LoVo (cell line): ENCODE data around the gene RAB11FIP4.

Source experiments
- DNase-seq: peaks from one replicate; pipeline ENCODE4 v3.0.0-alpha.2; 2016; ENCODE audit warnings: low spot score

Gene RAB11FIP4

GRCh38 chr17:31387438-31387837 is 4.0 kb upstream of the RAB11FIP4 start:
- DNase-seq: no peak

GRCh38 chr17:31388351-31388750 is 3.1 kb upstream of the RAB11FIP4 start:
- no peak for DNase-seq

GRCh38 chr17:31388770-31389656 is 2.5 kb upstream of the RAB11FIP4 start:
- no peak for DNase-seq

GRCh38 chr17:31389657-31390381 is 1.7 kb upstream of the RAB11FIP4 start:
- no peak for DNase-seq

DNA sequence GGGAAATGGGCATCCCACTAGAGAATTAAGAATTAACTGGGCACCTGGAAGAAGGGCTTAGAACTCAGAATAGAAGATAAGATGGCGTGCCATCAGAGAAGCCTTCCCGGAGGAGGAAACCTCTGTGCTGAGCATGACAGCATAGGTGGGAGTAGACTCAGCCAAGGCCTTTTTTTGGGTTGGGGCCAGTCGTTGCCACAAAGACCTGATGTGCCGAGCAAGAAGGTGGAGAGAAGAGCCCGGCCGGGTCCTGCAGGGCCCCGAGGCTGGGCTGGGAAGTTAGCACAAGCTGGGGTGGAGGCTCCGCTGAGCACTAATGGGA is 1.1 kb upstream of the RAB11FIP4 start:
- no peak for DNase-seq

DNA sequence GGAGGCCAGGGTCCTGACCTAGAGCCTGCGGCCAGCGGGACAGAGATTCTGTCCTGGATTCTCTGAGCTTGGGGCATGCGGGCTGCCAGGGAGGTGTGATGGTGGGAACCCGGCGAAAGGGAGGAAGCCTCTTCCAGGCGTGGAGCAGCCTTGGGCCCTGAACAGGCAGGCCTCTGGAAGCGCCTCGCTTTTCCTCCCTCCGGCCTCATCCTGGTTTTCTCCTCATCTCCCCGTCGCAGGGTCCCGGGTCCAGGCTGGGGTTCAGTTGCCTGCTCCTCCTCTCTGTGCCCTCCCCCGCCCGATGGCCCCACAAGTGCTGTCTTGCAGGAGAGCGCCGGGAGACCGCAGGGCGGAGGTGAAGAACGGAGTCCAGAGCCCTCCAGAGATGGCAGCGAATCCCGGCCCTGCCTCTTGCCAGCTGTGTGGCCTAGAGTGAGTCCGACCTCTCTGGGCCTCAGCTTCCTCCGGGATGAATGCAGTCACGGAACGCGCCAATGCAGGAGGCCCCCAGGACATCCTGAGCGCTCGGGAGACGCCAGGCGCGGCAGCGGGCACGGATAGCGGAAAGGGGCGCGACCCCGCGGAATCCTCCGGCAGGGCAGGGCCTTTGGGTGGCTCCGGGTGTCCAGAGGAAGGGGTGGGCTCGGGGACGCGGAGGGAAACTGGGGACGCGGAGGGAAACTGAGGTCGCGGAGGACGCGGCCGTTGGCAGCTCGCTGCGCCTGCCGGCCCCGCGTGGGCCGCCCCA is 553 bp upstream of the RAB11FIP4 start:
- no peak for DNase-seq

GRCh38 chr17:31392002-31392855 is 754 bp downstream of the RAB11FIP4 start:
- DNase-seq: no peak

DNA sequence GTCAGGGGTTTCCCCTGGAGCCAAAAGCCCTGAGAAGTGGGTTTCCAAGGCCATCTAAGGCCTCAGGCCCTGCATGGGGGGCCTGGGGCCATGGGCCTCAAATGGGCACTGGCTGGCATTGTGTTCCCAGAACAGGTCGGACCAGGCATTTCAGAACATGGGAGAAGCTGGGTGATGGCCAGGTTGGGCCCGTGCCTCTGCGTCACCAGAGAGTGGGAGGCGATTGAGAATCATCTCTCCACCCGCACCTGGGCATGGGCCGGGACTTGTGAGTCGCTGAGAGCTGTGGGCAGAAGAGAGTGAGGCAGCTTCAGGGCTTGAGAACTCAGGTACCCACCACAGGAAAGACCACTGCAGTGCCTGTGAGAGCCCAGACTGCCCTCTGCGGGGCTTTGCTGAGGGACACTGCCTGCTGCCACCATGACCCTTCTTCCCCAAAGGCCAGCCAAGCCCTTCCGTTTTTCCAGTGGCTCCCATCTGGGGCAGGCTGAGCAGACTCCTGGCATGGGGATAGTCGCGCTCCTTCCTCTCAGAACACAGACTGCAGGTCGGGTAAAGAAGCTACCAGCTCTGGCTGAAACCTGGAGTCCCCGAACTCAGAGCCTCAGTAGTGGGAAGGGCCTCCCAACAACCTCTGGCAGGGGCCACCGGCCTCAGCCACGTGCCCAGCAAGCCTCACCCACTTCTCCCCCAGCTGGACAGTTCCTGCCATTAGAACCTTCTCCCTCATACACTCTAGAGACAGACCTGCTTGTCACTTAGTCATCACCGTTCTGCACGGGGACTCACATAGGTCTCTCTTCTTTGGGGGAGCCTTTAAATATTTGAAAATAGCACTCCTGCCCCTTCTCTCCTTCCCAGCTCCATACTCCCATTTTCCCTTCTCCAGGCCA is 1.6 kb downstream of the RAB11FIP4 start:
- DNase-seq: no peak

DNA sequence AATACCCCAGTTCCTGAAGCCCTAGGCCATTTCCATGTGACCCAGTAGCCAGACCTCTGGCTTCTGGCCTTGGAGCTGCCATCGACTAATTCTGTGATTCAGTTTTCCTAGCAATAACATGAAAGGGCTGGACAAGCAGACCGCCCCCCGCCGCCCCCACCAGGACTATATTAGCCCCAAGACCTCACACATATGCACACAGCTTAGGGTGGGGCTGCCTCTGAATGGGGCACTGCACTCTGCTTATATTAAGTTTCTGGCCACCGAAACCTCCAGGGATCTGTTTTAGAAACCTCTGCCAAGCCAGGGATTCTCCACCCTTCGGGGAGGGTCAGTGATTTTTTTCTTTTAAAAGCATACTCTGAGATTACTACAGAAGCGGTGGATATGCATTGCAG is 2.3 kb downstream of the RAB11FIP4 start:
- DNase-seq: no peak

- DNase-seq: peak; percentile 46
Observed at GRCh38 chr17:31394544-31394943, 3.1 kb downstream of the RAB11FIP4 start.

- DNase-seq: no peak
Observed at GRCh38 chr17:31397256-31397939, 5.9 kb downstream of the RAB11FIP4 start.

GRCh38 chr17:31398381-31399311 is 7.2 kb downstream of the RAB11FIP4 start:
- no peak for DNase-seq

DNA sequence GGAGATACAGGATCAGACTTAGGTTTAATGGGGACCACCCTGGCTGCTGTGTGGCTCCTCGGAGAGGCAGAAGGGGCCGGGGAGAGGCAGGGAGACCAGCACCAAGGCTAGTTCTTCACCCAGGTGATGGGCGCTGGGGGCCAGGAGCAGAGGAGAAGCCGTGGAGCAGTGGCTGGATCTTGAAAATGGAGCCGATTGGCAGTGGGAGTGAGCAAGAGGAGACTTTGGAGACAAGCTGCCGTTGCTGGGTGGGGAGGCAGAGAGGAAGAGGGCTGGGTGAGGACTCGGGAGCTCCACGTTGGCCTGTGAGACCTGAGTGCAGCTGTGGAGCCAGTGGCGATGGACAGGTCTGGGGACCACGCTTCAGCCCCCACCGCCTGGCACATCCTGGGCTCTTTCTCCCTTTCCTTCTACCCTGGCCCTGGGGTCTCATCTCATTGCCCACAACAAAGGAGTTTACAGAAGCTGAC is 9.0 kb downstream of the RAB11FIP4 start:
- no peak for DNase-seq

- no peak for DNase-seq
Observed at GRCh38 chr17:31401456-31402254, 10.2 kb downstream of the RAB11FIP4 start.

DNA sequence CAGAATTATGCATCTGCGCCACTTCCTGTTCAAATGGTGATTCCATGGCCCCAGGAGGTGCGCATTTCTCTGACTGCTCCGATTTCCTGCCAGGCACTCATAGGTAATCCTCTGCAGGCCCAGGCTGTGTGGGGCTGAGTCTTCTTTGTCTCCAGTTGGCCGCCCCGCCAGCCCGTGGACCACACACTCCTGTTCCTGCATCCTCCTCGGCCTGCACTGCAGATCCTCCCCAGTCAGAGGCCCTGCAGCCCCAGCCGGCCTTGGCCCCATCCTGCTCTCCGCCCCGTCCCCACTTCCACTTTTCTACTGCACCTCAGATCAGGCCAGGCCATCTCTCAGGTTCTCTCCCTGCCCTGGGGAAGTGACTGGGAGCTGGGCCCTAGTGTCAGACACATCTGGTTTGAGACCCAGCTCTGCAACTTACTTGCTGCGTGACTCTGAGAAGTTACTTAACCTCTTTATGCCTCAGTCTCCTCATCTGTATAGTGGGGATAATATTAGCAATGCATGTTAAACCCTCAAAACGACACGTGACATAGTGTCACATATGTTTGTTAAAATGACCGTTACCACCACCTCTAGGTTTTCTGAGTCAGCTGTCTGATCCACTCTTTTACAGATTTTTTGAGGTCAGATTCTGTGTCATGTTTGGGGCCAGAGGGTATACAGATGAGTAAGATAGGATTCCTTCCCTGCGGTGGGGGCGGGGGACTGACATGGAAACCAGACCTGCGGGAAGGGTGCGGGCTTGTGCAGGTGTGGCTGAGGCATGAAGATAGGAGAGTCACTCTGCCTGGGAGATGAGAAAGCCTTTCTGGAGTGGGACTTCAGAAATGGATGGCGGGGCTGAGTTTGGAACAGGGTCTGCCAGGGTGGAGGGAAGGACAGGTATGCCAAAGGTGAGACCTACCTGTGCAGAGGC is 12.8 kb downstream of the RAB11FIP4 start:
- DNase-seq: no peak

DNA sequence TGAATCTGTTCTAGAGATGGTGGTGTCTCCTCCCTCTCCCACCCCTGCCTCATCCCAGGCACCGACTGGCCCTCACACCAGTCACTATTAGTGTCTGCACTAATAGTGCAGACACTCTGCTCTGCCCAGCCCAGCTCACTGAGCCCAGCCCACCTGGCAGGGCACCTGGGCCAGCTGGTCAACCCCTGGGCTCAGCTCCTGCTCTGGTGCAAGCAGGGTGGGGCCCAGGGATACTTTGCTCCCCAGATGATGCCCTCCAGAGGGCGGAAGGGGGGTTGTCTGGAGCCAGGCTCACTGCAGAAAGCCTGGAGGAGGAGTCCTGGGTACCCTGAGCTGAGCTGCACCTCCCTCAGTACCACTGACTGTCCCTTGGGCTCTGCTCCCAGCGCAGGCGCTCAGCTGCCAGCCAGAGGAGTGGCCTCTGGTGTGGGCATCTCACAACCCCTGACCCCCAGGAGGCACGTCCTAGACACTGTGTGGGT is 14.5 kb downstream of the RAB11FIP4 start:
- DNase-seq: no peak

DNA sequence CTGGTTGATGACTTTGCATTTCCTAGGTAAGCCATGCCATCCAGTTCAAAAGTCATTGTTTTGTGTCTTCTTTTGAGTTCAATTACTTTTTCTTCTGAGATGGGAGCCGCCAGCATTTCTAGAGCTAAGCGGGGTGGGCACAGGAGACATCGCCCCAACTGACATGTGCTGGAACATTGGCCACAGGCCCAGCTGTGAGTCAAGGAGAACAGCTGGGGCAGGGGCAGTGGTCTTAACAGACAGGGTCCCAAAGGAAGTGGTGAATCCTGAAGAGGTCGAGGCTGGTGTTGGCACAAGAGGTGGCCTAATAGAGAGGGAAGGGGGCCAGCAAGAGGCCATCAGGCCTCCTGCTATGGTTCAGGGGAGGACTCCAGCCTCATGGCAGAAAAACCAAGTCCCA is 17.1 kb downstream of the RAB11FIP4 start:
- DNase-seq: no peak
